Stromal cell of bone marrow (primary cell): Measurements from ENCODE around the gene AKAP13.
"Not testable (repeated sequence)": the region's sequence is repeated elsewhere in the genome, so short reads cannot be mapped to it uniquely, and the experiment has no call there.

Source experiments
- DNase-seq: peaks from one replicate; pipeline ENCODE4 v3.0.0-alpha.2; 2012; ENCODE audit warnings: low read depth

The AKAP13 gene

DNA sequence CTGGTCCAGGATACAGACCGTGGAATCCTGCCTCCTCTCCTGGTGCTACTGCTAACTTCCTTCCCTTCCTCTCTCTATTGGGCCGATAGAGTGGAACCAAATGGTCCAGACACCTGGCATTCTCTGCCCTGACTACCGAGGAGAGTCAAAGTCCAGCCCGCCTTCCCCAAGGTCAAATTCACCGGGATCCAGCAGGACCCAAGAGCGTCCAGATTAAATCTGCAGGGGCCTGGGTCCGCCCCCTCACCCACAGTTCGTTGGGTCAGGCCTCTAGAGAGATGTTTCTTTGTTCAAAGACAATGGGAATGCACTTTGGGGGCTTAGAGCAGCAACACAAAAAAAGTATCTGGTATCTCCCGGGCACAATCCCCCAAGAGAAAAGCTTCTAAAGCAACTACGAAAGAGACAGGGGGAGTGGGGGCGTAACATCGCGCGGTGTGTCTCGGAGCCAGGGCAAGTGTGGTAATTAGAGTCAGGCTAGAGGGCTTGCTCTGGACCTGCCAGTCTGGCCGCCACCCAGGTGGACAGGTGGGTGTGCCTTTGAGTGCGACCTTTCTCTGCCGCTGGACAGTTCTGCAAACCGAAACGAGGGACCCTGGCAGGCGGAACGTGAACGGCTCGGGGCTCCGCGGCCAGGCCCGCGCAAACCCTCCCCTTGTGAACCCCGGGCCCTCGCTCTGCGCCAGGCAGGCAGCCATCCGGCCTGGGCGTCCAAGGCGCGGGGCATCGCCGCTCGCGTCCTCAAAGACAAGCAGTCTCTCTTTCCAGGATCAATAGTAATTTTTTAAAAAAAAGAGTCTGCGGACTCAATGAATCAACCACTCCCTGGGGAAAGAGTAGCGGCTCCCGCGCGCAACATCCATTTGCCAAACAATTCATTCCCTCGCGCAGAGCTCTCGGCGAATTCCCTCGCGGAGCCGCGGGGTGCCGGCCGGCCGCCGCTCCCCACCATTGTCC is 413.5 kb downstream of the AKAP13 start:
- DNase-seq: peak; percentile 36

DNA sequence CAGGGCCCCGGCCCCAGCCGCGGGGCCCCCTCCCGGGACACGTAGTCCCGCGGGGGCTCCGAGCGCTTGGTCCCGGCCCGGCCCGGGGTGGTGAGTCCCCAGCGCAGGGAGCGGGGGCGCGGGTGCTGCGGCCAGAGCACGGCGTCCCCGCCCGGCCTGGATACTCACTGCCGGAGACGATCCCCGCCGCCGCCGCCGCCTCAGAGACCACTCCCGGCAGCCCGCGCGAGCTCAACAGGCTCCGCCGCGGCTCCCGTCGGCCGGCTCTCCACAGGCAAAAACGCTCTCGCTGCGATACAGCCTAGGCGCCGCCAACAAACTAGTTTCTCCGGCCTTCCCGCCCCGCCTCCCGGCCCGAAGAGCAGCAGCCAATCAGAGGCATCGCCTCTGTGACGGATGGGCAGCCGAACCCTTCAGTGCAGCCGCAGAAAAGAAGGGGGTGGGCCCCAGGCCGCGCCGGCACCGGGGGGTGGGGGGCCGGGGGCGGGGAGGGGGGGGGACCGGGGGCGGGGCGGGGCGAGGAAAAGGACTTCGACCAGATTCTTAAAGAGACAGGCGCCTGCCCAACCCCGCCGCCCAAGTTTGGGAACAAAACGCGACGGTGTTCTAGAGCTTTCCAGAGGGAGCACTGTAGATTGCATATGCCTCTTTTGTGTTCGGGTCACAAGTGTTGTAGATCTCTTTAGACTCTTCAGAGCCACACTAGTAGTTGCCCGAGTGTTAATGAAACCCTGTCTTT is 414.4 kb downstream of the AKAP13 start, which contains the start of gene KLHL25:
TSS of gene KLHL25 (minus strand) at position 328 of the 739 bp plus-strand sequence. CDS start 25,115 bp downstream, outside the sequence.
- DNase-seq: peak; percentile 93

DNA sequence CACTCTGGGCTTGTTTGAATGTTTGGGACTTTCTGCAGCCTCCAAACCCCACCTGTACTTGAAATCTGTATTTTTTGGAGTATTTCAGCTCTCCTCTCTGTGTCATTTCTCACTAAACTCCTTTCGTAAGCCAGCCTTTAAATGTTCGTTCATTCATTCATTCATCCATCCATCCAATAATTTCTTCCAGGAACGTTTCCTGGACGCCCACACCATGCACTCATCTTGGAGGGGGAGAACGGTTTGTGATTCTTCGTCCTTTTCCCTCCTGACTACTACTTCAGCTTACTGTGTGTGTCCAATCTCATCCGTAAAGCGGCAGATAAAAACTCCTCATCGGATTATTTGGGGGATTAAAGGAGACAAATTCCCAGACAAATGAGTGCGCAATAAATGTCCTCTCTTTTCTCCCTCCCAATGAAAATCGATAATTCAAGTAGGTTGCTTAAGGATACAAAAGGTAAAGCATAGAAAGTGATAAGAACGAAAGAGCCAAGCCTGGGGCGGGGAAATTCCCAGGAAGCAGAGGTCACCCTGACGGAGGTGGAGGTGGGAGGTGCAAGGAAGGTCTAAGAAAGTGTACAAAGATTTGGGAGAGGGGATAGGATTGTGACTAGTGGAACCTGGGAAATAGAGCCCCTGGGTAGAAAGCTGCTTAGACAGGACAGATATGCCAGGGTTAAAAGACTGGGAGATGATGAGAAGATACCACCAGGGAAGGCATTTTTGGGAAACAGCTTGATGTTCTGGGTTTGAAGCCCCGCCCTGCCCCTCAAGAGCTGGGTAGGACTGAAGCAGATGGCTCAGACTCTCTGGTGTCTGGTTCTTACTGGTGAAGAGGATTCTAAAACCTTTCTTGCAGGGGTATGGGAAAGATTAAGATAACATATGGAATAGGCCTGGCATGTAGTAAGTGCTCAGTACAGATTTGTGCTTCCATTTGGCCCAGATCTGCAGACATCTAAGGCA is 415.2 kb downstream of the AKAP13 start:
- no peak for DNase-seq

DNA sequence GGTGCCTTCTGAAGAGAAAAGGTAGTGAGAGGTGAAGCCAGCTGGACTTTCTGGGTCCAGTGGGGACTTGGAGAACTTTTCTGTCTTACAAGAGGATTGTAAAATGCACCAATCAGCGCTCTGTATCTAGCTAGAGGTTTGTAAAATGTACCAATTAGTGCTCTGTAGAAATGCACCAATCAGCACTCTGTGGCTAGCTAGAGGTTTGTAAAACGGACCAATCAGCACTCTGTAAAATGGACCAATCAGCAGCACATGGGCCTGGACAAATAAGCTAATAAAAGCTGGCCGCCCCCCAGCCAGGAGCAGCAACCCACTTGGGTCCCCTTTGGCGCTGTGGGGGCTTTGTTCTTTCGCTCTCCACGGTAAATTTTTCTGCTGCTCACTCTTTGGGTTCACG is 416.0 kb downstream of the AKAP13 start:
- not testable (repeated sequence) for DNase-seq
